SK-N-SH (cell line): ENCODE measurements around the gene C1orf232. TPM values are rescaled to one million over a fixed set of nuclear protein-coding genes. Genes with fewer than 3 reads are reported as not detected.

Experiments used
- CTCF ChIA-PET: fragments of 300-600, 350-600 bp; formaldehyde crosslinking; extraction: SDS; loops from one replicate; lab custom pipeline; 2021; lab: Yijun Ruan, JAX
- POLR2A ChIA-PET: fragments of 350-600 bp; sonication (Branson Sonifier 250); formaldehyde crosslinking; extraction: SDS; loops from one replicate; lab custom pipeline; 2020; ENCODE audit warnings: antibody characterized with exemption, inconsistent platforms; lab: Yijun Ruan, JAX
- DNase-seq: peaks from one replicate; pipeline ENCODE4 v3.0.0; 2012
- H2AFZ ChIP-seq: fragments of 200-600 bp; sonication (generic); 2 replicates; pipeline ENCODE4 v1.8.1; 2016; ENCODE audit warnings: antibody characterized with exemption, mild to moderate bottlenecking, low read depth
- H3F3A ChIP-seq: fragments of 200-600 bp; sonication (generic); replicated peaks from 2 replicates; pipeline ENCODE3; 2016; ENCODE audit warnings: antibody characterized with exemption, mild to moderate bottlenecking; ENCODE audit not compliant: insufficient read depth
- H3K27ac ChIP-seq, 2 experiments: fragments of 200-500 bp in 1 of 2; fragments of 200-600 bp in 1 of 2; sonication (Bioruptor generic) in 1 of 2; sonication (generic), shearing (Covaris generic) in 1 of 2; 2 replicates each; pipeline versions ENCODE4 v1.5.1 to v1.6.1; 2014 to 2016; ENCODE audit warnings: low read depth in 2 of 2, inconsistent platforms in 1 of 2, low read length in 1 of 2, mild to moderate bottlenecking in 1 of 2, mixed read lengths in 1 of 2
- H3K27me3 ChIP-seq: fragments of 200-600 bp; sonication (generic), shearing (Covaris generic); 2 replicates; pipeline ENCODE4 v1.6.1; 2016; ENCODE audit warnings: mixed run types; ENCODE audit not compliant: insufficient read depth
- H3K36me3 ChIP-seq, 2 experiments: fragments of 200-500 bp in 1 of 2; fragments of 200-600 bp in 1 of 2; sonication (Bioruptor generic) in 1 of 2; sonication (generic) in 1 of 2; replicated peaks in 1 of 2; 2 replicates each; pipeline versions ENCODE3 to v1.5.1; 2014 to 2016; ENCODE audit warnings: low read length in 1 of 2, mild to moderate bottlenecking in 1 of 2; ENCODE audit not compliant: insufficient read depth in 2 of 2, control insufficient read depth in 1 of 2
- H3K4me1 ChIP-seq, 2 experiments: fragments of 200-500 bp in 1 of 2; fragments of 200-600 bp in 1 of 2; sonication (Bioruptor generic) in 1 of 2; sonication (generic), shearing (Covaris generic) in 1 of 2; 2 replicates each; pipeline versions ENCODE4 v1.5.1 to v1.6.1; 2014 to 2016; ENCODE audit warnings: low read depth in 1 of 2, low read length in 1 of 2, mixed run types in 1 of 2; ENCODE audit not compliant: insufficient read depth in 2 of 2, control insufficient read depth in 1 of 2
- H3K4me2 ChIP-seq: fragments of 200-600 bp; sonication (generic), shearing (Covaris generic); 2 replicates; pipeline ENCODE4 v1.6.1; 2017; ENCODE audit warnings: mixed run types
- H3K4me3 ChIP-seq, 2 experiments: fragments of 200-500 bp in 1 of 2; fragments of 200-600 bp in 1 of 2; sonication (Bioruptor generic) in 1 of 2; sonication (generic), shearing (Covaris generic) in 1 of 2; 2 replicates each; pipeline versions ENCODE4 v1.5.1 to v1.8.1; 2014 to 2016; ENCODE audit warnings: low read depth in 2 of 2, inconsistent platforms in 1 of 2, low read length in 1 of 2, mild to moderate bottlenecking in 1 of 2, mixed read lengths in 1 of 2, moderate library complexity in 1 of 2
- H3K79me2 ChIP-seq: fragments of 200-600 bp; sonication (generic); 2 replicates; pipeline ENCODE4 v1.8.1; 2017; ENCODE audit warnings: mild to moderate bottlenecking; ENCODE audit not compliant: insufficient read depth
- H3K9ac ChIP-seq: fragments of 200-600 bp; sonication (generic); 2 replicates; pipeline ENCODE4 v1.6.1; 2017; ENCODE audit warnings: mixed run types
- H3K9me2 ChIP-seq: fragments of 200-600 bp; sonication (generic); 2 replicates; pipeline ENCODE4 v1.6.1; 2017; ENCODE audit warnings: mixed run types
- H3K9me3 ChIP-seq: fragments of 200-600 bp; sonication (generic); 2 replicates; pipeline ENCODE4 v1.6.1; 2017; ENCODE audit warnings: mixed run types, mild to moderate bottlenecking, moderate library complexity
- H4K20me1 ChIP-seq: fragments of 200-600 bp; sonication (generic); 2 replicates; pipeline ENCODE4 v1.6.1; 2017; ENCODE audit warnings: mild to moderate bottlenecking, mixed run types; ENCODE audit not compliant: insufficient read depth
- CHD2 ChIP-seq: fragments of 150-350 bp; IDR thresholded peaks from 2 replicates; pipeline ENCODE4 v1.6.1; 2018; ENCODE audit warnings: low read length; ENCODE audit not compliant: partially characterized antibody
- CTCF ChIP-seq: fragments of 200-600 bp; sonication (generic); IDR thresholded peaks from 2 replicates; pipeline ENCODE4 v1.6.1; 2017; ENCODE audit warnings: antibody characterized with exemption, mild to moderate bottlenecking, moderate library complexity
- ELF1 ChIP-seq: IDR thresholded peaks from 2 replicates; pipeline ENCODE4 v1.4.0; 2012
- FOXM1 ChIP-seq: IDR thresholded peaks from 2 replicates; pipeline ENCODE4 v1.4.0; 2012; ENCODE audit warnings: low read depth, mild to moderate bottlenecking
- POLR2AphosphoS5 ChIP-seq: IDR thresholded peaks from 2 replicates; pipeline ENCODE4 v1.6.1; 2012; ENCODE audit warnings: low read depth, low read length
- SIN3A ChIP-seq: IDR thresholded peaks from 2 replicates; pipeline ENCODE4 v1.6.1; 2012; ENCODE audit warnings: low read depth, mild to moderate bottlenecking, low read length, moderate library complexity, borderline replicate concordance
- USF2 ChIP-seq: fragments of 150-350 bp; IDR thresholded peaks from 2 replicates; pipeline ENCODE4 v1.6.1; 2017; ENCODE audit warnings: antibody characterized with exemption, low read length, low read depth, borderline replicate concordance
- WGBS: methylation state at CpG from one replicate; pipeline ENCODE4 v1.1.6; 2017; ENCODE audit warnings: low lambda C conversion rate; 5-methylcytosine and 5-hydroxymethylcytosine counted together
- polyA plus RNA-seq, 3 experiments: library from polyadenylated mRNA; depleted of rRNA; stranded (reverse); fragments of >200 nt; gene quantifications; 2 replicates each; pipeline ENCODE4 v1.2.3, GENCODE V29; 2012
- TF ChIP-seq, protein P1 (sequence below): IDR thresholded peaks from 2 replicates; pipeline ENCODE4; 2012
- TF ChIP-seq, protein P2 (sequence below): IDR thresholded peaks from 2 replicates; pipeline ENCODE4 v1.4.0; 2012; ENCODE audit warnings: low read depth, borderline replicate concordance
- TF ChIP-seq, protein P3 (sequence below): fragments of 150-350 bp; IDR thresholded peaks from 2 replicates; pipeline ENCODE4 v1.6.1; 2016; ENCODE audit warnings: mild to moderate bottlenecking, low read depth, low read length

Gene C1orf232
- polyA plus RNA-seq, 1 of the 3 experiments (the other 2 are of a cell fraction): not detected

DNA sequence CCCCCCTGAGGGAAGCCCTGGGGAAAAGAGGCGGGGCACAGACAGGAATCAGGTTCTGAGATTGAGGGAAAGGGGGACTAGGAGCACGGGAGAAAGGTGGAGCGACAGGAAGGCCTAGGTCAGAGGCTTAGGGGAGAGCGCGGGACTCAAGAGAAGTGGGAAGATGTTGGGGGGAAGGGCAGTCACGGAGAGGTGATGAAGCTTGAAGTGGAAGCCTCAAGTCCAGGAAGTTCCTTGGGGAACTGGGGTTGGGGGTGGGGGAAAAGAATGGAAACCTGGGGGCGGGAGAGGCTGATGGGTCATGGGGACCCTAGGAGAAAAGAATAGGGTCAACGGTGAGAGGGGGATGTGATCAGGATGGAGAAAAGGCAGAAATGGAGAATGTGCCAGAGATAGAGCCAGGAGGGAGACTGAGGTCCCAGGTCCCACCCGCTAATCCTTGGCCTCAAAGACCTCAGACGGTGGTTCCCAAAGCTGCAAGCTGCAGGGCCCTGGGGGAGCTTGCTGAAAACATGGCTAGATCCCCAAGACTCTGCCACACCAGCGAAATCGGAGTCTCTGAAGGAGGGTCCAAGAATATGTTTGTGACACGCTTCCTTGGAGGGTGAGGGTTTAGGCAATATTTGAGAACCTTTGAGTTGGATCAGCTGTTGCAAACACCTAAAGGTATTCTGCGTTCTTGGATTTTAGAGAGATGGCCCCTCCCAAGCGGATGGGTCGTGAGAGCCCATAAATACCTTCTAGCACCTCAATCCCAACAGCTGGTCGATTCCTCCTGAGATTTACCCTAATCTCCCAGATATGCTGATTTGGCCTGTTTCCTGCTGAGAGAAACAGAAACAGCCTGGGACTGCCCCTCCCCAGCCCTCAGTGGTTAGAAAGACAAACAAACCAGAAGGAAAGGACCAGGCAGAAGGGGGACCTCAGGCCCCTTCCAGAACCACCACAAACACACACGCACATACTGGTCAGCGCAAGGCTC, 3.6 kb downstream of the C1orf232 start:
- H3F3A ChIP-seq: peaks cover 4% of the 10 kb centered on the region
- TF ChIP-seq, protein P1, sequence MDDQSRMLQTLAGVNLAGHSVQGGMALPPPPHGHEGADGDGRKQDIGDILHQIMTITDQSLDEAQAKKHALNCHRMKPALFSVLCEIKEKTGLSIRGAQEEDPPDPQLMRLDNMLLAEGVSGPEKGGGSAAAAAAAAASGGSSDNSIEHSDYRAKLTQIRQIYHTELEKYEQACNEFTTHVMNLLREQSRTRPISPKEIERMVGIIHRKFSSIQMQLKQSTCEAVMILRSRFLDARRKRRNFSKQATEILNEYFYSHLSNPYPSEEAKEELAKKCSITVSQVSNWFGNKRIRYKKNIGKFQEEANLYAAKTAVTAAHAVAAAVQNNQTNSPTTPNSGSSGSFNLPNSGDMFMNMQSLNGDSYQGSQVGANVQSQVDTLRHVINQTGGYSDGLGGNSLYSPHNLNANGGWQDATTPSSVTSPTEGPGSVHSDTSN: no peak
- TF ChIP-seq POLR2AphosphoS5 (no peak), FOXM1 (no peak), CTCF (no peak), ELF1 (no peak), SIN3A (no peak), CHD2 (no peak), USF2 (no peak)
- TF ChIP-seq, protein P2, sequence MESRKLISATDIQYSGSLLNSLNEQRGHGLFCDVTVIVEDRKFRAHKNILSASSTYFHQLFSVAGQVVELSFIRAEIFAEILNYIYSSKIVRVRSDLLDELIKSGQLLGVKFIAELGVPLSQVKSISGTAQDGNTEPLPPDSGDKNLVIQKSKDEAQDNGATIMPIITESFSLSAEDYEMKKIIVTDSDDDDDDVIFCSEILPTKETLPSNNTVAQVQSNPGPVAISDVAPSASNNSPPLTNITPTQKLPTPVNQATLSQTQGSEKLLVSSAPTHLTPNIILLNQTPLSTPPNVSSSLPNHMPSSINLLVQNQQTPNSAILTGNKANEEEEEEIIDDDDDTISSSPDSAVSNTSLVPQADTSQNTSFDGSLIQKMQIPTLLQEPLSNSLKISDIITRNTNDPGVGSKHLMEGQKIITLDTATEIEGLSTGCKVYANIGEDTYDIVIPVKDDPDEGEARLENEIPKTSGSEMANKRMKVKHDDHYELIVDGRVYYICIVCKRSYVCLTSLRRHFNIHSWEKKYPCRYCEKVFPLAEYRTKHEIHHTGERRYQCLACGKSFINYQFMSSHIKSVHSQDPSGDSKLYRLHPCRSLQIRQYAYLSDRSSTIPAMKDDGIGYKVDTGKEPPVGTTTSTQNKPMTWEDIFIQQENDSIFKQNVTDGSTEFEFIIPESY: no peak
- TF ChIP-seq, protein P3, sequence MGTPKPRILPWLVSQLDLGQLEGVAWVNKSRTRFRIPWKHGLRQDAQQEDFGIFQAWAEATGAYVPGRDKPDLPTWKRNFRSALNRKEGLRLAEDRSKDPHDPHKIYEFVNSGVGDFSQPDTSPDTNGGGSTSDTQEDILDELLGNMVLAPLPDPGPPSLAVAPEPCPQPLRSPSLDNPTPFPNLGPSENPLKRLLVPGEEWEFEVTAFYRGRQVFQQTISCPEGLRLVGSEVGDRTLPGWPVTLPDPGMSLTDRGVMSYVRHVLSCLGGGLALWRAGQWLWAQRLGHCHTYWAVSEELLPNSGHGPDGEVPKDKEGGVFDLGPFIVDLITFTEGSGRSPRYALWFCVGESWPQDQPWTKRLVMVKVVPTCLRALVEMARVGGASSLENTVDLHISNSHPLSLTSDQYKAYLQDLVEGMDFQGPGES: no peak
- POLR2A ChIA-PET: no interaction called here
- no peaks in the 10 kb centered on the region for H3K9me3 ChIP-seq
- no peak for DNase-seq
- H3K79me2 ChIP-seq: peaks cover 4% of the 10 kb centered on the region; the same call in 1 of the 2 replicates
- H3K9me2 ChIP-seq: no peaks in the 10 kb centered on the region
- no peak overlapping the region for H3K9ac ChIP-seq
- H3K4me1 ChIP-seq: peaks cover 0 to 13% of the 10 kb centered on the region in 2 experiments; a peak in 1 of 4 replicates
- H2AFZ ChIP-seq: peak overlapping the region; percentile 81; the same call in 1 of the 2 replicates
- peak overlapping the region; percentile 67; the same call in 1 of the 2 replicates for H3K4me2 ChIP-seq
- CTCF ChIA-PET: interaction anchor here (0.6 to 13.7 kb wide), 18 partner anchors 8 to 273 kb away, joined by 3 to 131 read pairs (median 3); partner anchors contain the start of gene CEP85
- H3K27ac ChIP-seq: no peak overlapping the region
- H3K4me3 ChIP-seq: no peak overlapping the region
- no peaks in the 10 kb centered on the region for H4K20me1 ChIP-seq
- 88% methylated on average over 16 of the region's 19 CpGs for WGBS
- no peaks in the 10 kb centered on the region for H3K36me3 ChIP-seq
- no peaks in the 10 kb centered on the region for H3K27me3 ChIP-seq
